Sigmoid colon (tissue), 7 donors: ENCODE results near the gene DYSF. TPM values are rescaled to one million over a fixed set of nuclear protein-coding genes. Genes with fewer than 3 reads are reported as not detected.

ENCODE experiments used
- DNase-seq: peaks from one replicate; pipeline ENCODE4 v3.0.0-alpha.2; 2019
- H3K27ac ChIP-seq, 4 donors: fragments of 200-600 bp; sonication (generic); one replicate each; pipeline ENCODE4 v1.5.1; 2016 to 2019; ENCODE audit warnings: mild to moderate bottlenecking in 1 of 4
- H3K27me3 ChIP-seq, 3 donors: fragments of 200-600 bp; sonication (generic); one replicate each; pipeline ENCODE4 v1.5.1; 2019; ENCODE audit warnings: mild to moderate bottlenecking in 1 of 3
- H3K36me3 ChIP-seq, 4 donors: fragments of 200-600 bp; sonication (generic); one replicate each; pipeline ENCODE4 v1.5.1; 2016 to 2019
- H3K4me1 ChIP-seq, 4 donors: fragments of 200-600 bp; sonication (generic); one replicate each; pipeline ENCODE4 v1.5.1; 2017 to 2019
- H3K4me3 ChIP-seq, 4 donors: fragments of 200-600 bp; sonication (generic); one replicate each; pipeline ENCODE4 v1.5.1; 2017 to 2019; ENCODE audit warnings: mild to moderate bottlenecking in 2 of 4, moderate library complexity in 1 of 4
- H3K9me3 ChIP-seq, 4 donors: fragments of 200-600 bp in 3 of 4; sonication (generic) in 3 of 4; one replicate each; pipeline versions ENCODE4 v1.5.1 to v1.6.1; 2013 to 2019
- EP300 ChIP-seq, 4 donors: sonication (generic); formaldehyde crosslinking; IDR thresholded peaks; one replicate each; pipeline ENCODE4 v1.6.1; 2017; ENCODE audit warnings: antibody characterized with exemption in 4 of 4
- POLR2A ChIP-seq, 2 donors: fragments of 450-650 bp; IDR thresholded peaks; one replicate each; pipeline ENCODE4 v1.6.1; 2016; ENCODE audit warnings: antibody characterized with exemption in 2 of 2, mild to moderate bottlenecking in 2 of 2, moderate library complexity in 2 of 2
- POLR2AphosphoS5 ChIP-seq, 4 donors: sonication (generic); formaldehyde crosslinking; IDR thresholded peaks; one replicate each; pipeline ENCODE4 v1.6.1; 2017; ENCODE audit warnings: antibody characterized with exemption in 4 of 4
- WGBS, 2 donors: extraction: QIAGEN DNeasy Blood & Tissue Kit; methylation state at CpG; one replicate each; pipeline ENCODE4 v1.1.7; 2013; 5-methylcytosine and 5-hydroxymethylcytosine counted together
- intact Hi-C: fragments of 100-400 bp; cut with DNase I; formaldehyde crosslinking; loops from one replicate; pipeline ENCODE4 v1.15.1; 2023
- polyA plus RNA-seq, 3 donors: library from polyadenylated mRNA; stranded (reverse); fragments of 200-250 nt; gene quantifications; one replicate each; pipeline ENCODE4 v1.2.3, GENCODE V29; 2013
- total RNA-seq, 4 donors: library from RNA; depleted of rRNA; stranded (reverse); fragments of >200 nt; gene quantifications; one replicate each; pipeline ENCODE4 v1.1.0, GENCODE V29; 2016
- TF ChIP-seq, protein P1 (sequence below), 4 experiments: fragments of 450-650 bp in 3 of 4; fragments of 200-600 bp in 1 of 4; IDR thresholded peaks; one replicate each; pipeline ENCODE4 v1.5.1; 2016 to 2019; ENCODE audit warnings: antibody characterized with exemption in 4 of 4, mild to moderate bottlenecking in 3 of 4, moderate library complexity in 2 of 4
- donor health status: healthy with polysubstance abuse.
- donor health status: Bipolar disorder and iron deficiency.
- donor health status: healthy.

Gene DYSF
- total and polyA plus RNA-seq, 7 donors = 1.6 to 49.6 (median 12.5) TPM

DNA sequence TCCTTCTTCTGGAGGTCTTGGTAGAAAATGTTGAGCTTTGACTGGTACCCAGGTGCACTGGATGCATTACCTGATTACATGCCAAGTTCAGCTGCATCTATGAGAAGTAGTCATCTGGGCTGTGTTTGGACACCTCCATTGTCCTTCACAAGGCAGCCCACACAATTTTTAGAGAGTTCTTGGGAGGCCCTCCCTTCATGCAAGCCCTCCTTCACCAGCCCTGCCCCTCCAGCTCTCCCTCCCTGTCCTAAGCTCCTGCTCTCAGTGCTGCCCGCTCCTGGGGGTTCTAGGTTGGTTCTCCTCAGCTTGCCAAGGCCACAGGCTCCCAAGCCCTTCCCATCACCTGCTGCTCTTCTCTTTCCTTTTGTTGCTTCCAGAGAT, 148.7 kb downstream of the DYSF start:
- Histone ChIP-seq H3K4me1 (no peaks in the 10 kb centered on the region), H3K9me3 (no peaks in the 10 kb centered on the region), H3K27ac (no peak overlapping the region), H3K36me3 (peaks cover 0 to 10% (median 4%) of the 10 kb centered on the region in 4 donors), H3K4me3 (no peak overlapping the region), H3K27me3 (no peaks in the 10 kb centered on the region)
- no peak for TF ChIP-seq POLR2AphosphoS5 (IDR thresholded peaks at IDR 0.05)
- TF ChIP-seq EP300 (IDR thresholded peaks at IDR 0.05) = no peak
- TF ChIP-seq, protein P1, sequence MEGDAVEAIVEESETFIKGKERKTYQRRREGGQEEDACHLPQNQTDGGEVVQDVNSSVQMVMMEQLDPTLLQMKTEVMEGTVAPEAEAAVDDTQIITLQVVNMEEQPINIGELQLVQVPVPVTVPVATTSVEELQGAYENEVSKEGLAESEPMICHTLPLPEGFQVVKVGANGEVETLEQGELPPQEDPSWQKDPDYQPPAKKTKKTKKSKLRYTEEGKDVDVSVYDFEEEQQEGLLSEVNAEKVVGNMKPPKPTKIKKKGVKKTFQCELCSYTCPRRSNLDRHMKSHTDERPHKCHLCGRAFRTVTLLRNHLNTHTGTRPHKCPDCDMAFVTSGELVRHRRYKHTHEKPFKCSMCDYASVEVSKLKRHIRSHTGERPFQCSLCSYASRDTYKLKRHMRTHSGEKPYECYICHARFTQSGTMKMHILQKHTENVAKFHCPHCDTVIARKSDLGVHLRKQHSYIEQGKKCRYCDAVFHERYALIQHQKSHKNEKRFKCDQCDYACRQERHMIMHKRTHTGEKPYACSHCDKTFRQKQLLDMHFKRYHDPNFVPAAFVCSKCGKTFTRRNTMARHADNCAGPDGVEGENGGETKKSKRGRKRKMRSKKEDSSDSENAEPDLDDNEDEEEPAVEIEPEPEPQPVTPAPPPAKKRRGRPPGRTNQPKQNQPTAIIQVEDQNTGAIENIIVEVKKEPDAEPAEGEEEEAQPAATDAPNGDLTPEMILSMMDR (IDR thresholded peaks at IDR 0.05) = no peak
- TF ChIP-seq POLR2A (IDR thresholded peaks at IDR 0.05) = no peak
- intact Hi-C loops = no loop called here
- WGBS, 2 donors = 96 to 100% methylated on average over 1 of the region's 1 CpG
- peak; percentile 22 for DNase-seq

DNA sequence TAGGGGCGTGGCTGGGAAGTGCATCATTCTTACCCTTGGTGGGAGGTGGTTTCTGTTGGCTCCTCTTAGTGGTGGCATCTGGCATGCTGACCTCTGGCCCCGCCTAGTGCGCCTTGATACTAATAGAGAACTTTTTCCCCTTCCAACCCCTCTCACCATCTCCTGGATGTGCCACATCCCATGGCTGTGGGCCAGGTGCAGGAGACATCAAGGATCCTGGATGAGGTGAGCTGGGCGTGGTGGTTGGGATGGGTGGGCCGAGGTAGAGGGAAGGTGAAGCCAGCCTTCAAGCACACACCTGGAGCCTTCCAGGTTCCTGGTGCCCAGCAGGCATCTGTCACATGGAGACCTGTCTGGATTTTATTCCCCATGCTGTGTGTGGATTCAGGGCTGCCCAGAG, 149.2 kb downstream of the DYSF start:
- peak; percentile 55 for DNase-seq
- intact Hi-C loops = no loop called here

DNA sequence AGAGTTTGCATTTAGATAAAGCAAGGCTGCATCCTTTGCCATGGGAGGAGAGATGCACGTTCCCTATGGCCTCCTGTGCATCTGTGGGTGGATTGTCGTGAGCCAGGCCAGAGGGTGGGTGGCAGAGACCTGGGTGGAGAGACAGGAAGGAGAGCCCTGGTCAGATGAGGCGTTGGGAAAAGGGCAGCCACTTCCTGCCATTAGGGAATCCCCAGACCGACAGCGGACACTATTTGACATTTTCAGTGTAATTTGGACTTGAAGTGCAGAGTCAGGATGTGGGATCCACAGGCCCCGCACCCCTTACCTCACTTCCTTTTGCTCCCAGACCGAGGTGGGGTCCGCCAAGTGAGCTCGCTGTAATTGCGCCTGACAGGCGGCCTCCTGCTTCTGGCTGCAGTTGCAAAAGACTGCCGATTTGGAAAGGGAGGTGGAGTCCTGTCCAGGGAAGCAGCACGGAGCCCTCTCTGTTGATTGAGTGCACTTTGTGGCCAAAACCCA, 150.0 kb downstream of the DYSF start:
- DNase-seq = peak; percentile 67
- Histone ChIP-seq H3K9me3 (no peaks in the 10 kb centered on the region), H3K27ac (no peak overlapping the region), H3K36me3 (peaks cover 0 to 8% (median 4%) of the 10 kb centered on the region in 4 donors), H3K27me3 (no peaks in the 10 kb centered on the region), H3K4me1 (no peaks in the 10 kb centered on the region), H3K4me3 (no peak overlapping the region)
- TF ChIP-seq POLR2A (IDR thresholded peaks at IDR 0.05) (no peak), EP300 (IDR thresholded peaks at IDR 0.05) (no peak), POLR2AphosphoS5 (IDR thresholded peaks at IDR 0.05) (no peak)
- TF ChIP-seq, protein P1 (IDR thresholded peaks at IDR 0.05) = no peak
- intact Hi-C loops = no loop called here
- 49 to 77% methylated on average over 13 of the region's 13 CpGs for WGBS, 2 donors

More for the DNA sequence above, 149.2 kb downstream of the DYSF start:
- Histone ChIP-seq H3K27ac (no peak overlapping the region), H3K36me3 (peaks cover 0 to 10% (median 4%) of the 10 kb centered on the region in 4 donors), H3K4me1 (no peaks in the 10 kb centered on the region), H3K4me3 (no peak overlapping the region), H3K9me3 (no peaks in the 10 kb centered on the region), H3K27me3 (no peaks in the 10 kb centered on the region)
- no peak for TF ChIP-seq EP300 (IDR thresholded peaks at IDR 0.05)
- no peak for TF ChIP-seq POLR2AphosphoS5 (IDR thresholded peaks at IDR 0.05)
- TF ChIP-seq, protein P1 (IDR thresholded peaks at IDR 0.05) = no peak
- TF ChIP-seq POLR2A (IDR thresholded peaks at IDR 0.05) = no peak
- WGBS, 2 donors = 65 to 72% methylated on average over 5 of the region's 5 CpGs

DNA sequence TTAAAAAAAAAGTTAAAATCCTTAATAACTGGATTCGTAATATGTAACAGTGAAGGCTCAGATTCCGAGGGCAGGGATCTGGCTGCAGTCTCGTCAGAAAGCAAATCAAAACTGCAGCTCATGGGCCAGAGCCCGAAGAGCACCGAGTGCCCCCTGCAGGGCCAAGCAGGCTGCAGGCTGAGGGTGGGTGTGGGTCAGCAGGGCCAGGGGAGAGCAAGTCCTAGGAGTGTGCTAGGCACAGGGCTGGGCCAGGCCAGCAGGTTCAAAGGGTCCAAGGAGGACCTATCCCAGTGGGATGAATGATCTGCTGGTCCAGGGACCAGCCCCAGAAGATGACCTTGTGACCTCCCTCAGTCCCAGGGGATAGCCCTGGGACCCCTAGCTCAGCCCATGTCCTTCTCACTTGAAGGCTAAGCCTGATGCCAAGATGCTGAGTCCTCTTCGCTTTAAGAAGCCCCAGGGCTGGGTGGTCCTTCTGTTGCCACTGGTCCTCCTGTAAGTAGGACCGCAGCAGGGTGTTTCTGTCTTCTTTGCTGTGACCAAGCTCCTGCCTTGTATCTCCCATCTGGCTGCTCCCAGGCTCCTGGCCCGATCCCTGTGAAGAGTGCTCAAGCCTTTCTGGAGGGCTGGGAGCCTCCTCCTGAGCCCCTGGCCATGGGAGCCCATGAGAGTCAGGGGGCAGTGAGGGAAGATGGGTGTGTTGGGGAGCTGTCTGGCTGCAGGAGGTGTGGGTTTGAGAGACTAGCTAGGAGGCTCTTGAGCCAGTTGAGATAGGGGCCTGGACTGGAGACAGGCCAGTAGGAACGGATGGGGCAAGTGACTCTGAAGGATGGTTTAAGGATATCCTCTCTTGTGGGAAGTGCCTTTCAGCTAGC, 150.7 kb downstream of the DYSF start:
- no peak for TF ChIP-seq EP300 (IDR thresholded peaks at IDR 0.05)
- TF ChIP-seq, protein P1 (IDR thresholded peaks at IDR 0.05) = no peak
- no peak for TF ChIP-seq POLR2AphosphoS5 (IDR thresholded peaks at IDR 0.05)
- peak; percentile 54 for DNase-seq
- no peaks in the 10 kb centered on the region for H3K4me1 ChIP-seq
- no peaks in the 10 kb centered on the region for H3K27me3 ChIP-seq
- intact Hi-C loops = no loop called here
- no peak overlapping the region for H3K4me3 ChIP-seq
- H3K9me3 ChIP-seq = no peaks in the 10 kb centered on the region
- 86 to 87% methylated on average over 9 of the region's 9 CpGs for WGBS, 2 donors
- peaks cover 0 to under 1% (median 0%) of the 10 kb centered on the region in 4 donors for H3K36me3 ChIP-seq
- no peak overlapping the region for H3K27ac ChIP-seq
